ENCODE results near the gene SND1.

DNA sequence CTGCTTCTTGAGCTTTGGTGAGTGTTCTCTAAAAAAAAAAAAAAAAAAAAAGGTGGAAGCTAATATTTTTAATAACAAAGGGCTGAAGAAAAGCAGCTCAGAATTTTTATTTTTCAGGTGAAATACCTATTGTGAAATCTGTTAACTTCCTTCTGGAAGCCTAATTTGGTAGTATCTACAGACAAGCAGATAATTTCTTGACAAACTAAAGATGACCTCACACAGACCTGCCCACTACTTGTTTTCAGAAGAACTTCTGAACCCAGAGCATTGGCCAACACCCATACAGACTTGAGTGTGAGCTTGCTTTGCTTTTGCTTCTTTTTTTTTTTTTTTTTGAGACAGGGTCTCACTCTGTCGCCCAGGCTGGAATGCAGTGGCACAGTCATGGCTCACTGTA lies 348.1 kb downstream of the SND1 start:
- no peak for TF ChIP-seq ARNT (IDR thresholded peaks at IDR 0.05)
- no peak for TF ChIP-seq ELF4 (IDR thresholded peaks at IDR 0.05)
- TF ChIP-seq LEF1 (IDR thresholded peaks at IDR 0.05; ENCODE audit: borderline replicate concordance) = no peak
- TF ChIP-seq ZNF384 (IDR thresholded peaks at IDR 0.05) = no peak
- TF ChIP-seq FOXM1 (IDR thresholded peaks at IDR 0.05; ENCODE audit: borderline replicate concordance) = no peak
- TF ChIP-seq SP1 (IDR thresholded peaks at IDR 0.05) = no peak
- TF ChIP-seq FOXA1 (IDR thresholded peaks at IDR 0.05) = no peak
- TF ChIP-seq SUZ12 (IDR thresholded peaks at IDR 0.05) = no peak
- no peak for TF ChIP-seq NFRKB (IDR thresholded peaks at IDR 0.05)
